ENCODE measurements around the gene POSTN. TPM values are rescaled to one million over a fixed set of nuclear protein-coding genes. Genes with fewer than 3 reads are reported as not detected.

POSTN gene
- total and polyA plus RNA-seq, 2 of the 4 experiments (the other 2 are of a cell fraction): 32.6 to 44.7 TPM

- no peaks in the 10 kb centered on the region for H3K27me3 ChIP-seq (ENCODE audit: control insufficient read depth, insufficient read depth, low read length)
- dilution Hi-C loops (cut with HindIII; ENCODE audit: low sequenced_read_pairs, unreplicated experiment): no loop called here
- WGBS, 2 experiments (ENCODE audit: extremely low coverage in 2 of 2, insufficient read length in 1 of 2): no CpG with 5 or more reads among the region's 1 CpG
- BruUV-seq (replicated peaks): no TSS peak
- POLR2A ChIA-PET (ENCODE audit: unreplicated experiment): no interaction called here
- H3K9me1 ChIP-seq (ENCODE audit: insufficient read depth, low read length): no peaks in the 10 kb centered on the region
- intact Hi-C loops (cut with micrococcal nuclease): no loop called here
- H3K79me1 ChIP-seq (ENCODE audit: low read depth in 1 of 2, low read length in 2 of 2): no peaks in the 10 kb centered on the region
- in situ Hi-C loops (cut with MboI; ENCODE audit: low sequenced_read_pairs): no loop called here
- H3K4ac ChIP-seq (ENCODE audit: low read depth, low read length): no peak overlapping the region
- no peaks in the 10 kb centered on the region for H4K20me1 ChIP-seq (ENCODE audit: insufficient read depth, low read length)
- H3K23ac ChIP-seq (ENCODE audit: low read depth, low read length): no peak overlapping the region
- no peak overlapping the region for H2AK9ac ChIP-seq (replicated peaks; ENCODE audit: low read depth, low read length, poor library complexity)
- no peak overlapping the region for H3K14ac ChIP-seq (replicated peaks; ENCODE audit: low read depth, low read length)
- H3K27ac ChIP-seq (ENCODE audit: insufficient read depth, low read length): no peak overlapping the region
- no peaks in the 10 kb centered on the region for H3K36me3 ChIP-seq (ENCODE audit: control insufficient read depth, insufficient read depth, low read length)
- no peak overlapping the region for H2AK5ac ChIP-seq (ENCODE audit: low read depth, low read length)
- CTCF ChIA-PET: no interaction called here
- no peak overlapping the region for H3K18ac ChIP-seq (ENCODE audit: low read depth, low read length)
- no peak overlapping the region for H3K4me3 ChIP-seq (ENCODE audit: insufficient read depth, low read depth, low read length)
- no peak overlapping the region for H2BK20ac ChIP-seq (ENCODE audit: low read depth, low read length)
- no peak overlapping the region for H2BK15ac ChIP-seq (ENCODE audit: low read depth, low read length)
- no peak overlapping the region for H3K56ac ChIP-seq (ENCODE audit: extremely low read depth, insufficient read depth, low read length)
- H3K9ac ChIP-seq (ENCODE audit: low read depth, low read length): no peak overlapping the region
- no peak overlapping the region for H2BK120ac ChIP-seq (ENCODE audit: low read depth, low read length)
- no peak overlapping the region for H4K91ac ChIP-seq (ENCODE audit: insufficient read depth, low read depth, low read length)
- no peak overlapping the region for H4K8ac ChIP-seq (ENCODE audit: low read depth in 2 of 2, low read length in 2 of 2)
- ATAC-seq (ENCODE audit: low read depth): no peak
- H2AFZ ChIP-seq (replicated peaks; ENCODE audit: low read length, poor library complexity): no peak overlapping the region
- H3K4me1 ChIP-seq (ENCODE audit: control insufficient read depth, insufficient read depth, low read length): no peaks in the 10 kb centered on the region
- H3K9me3 ChIP-seq (ENCODE audit: control insufficient read depth, insufficient read depth, low read length): no peaks in the 10 kb centered on the region
- no peak overlapping the region for H4K5ac ChIP-seq (ENCODE audit: low read depth, low read length)
- H3K4me2 ChIP-seq (ENCODE audit: low read depth, low read length): no peak overlapping the region
- DNase-seq: no peak
- TF ChIP-seq MAFK (IDR thresholded peaks at IDR 0.05; ENCODE audit: low read depth, low read length) (peak; percentile 51), MAZ (IDR thresholded peaks at IDR 0.05; ENCODE audit: borderline replicate concordance, low read depth, low read length) (no peak)
- H2BK5ac ChIP-seq (ENCODE audit: low read depth, low read length, poor library complexity, severe bottlenecking): no peak overlapping the region
These were observed 33.1 kb downstream of the POSTN start for GRCh38 chr13:37565425-37565824.
